Head of caudate nucleus (tissue), 42 donors: Measurements from ENCODE around the gene RAD51.

Experiments used
- DNase-seq, 42 donors: peaks; one replicate each; pipeline versions ENCODE4 v3.0.0 to v3.0.0-alpha.2; 2020 to 2021; ENCODE audit warnings: mixed read lengths in 7 of 42
- intact Hi-C: fragments of 100-400 bp; cut with DNase I; formaldehyde crosslinking; loops from one replicate; pipeline ENCODE4 v1.15.0; 2022

RAD51 gene

GRCh38 chr15:40754883-40755811, 60.2 kb downstream of the RAD51 start, which contains the start of gene RMDN3:
RMDN3 (minus strand) TSS chr15:40755254; CDS start chr15:40754783, 471 bp downstream.
- intact Hi-C loops, result loop anchor here (1.0 to 10.0 kb wide), 3 partner anchors 52 to 190 kb away; partner anchors contain the start of genes CCDC32, DNAJC17, RPUSD2 and VPS18
- peak; percentile 67 to 97 (median 93) for DNase-seq

- DNase-seq, result no peak
These were observed 60.8 kb downstream of the RAD51 start for GRCh38 chr15:40755812-40756208.

GRCh38 chr15:40756938-40757337, 62.0 kb downstream of the RAD51 start:
- intact Hi-C loops, result loop anchor here (10.0 kb wide), 2 partner anchors 138 to 192 kb away; partner anchors contain the start of genes CCDC32, RPUSD2 and VPS18
- DNase-seq, result no peak

More at GRCh38 chr15:40755812-40756208, 60.8 kb downstream of the RAD51 start:
- intact Hi-C loops, result loop anchor here (1.0 to 10.0 kb wide), 3 partner anchors 51 to 191 kb away; partner anchors contain the start of genes CCDC32, DNAJC17, RPUSD2 and VPS18

DNA sequence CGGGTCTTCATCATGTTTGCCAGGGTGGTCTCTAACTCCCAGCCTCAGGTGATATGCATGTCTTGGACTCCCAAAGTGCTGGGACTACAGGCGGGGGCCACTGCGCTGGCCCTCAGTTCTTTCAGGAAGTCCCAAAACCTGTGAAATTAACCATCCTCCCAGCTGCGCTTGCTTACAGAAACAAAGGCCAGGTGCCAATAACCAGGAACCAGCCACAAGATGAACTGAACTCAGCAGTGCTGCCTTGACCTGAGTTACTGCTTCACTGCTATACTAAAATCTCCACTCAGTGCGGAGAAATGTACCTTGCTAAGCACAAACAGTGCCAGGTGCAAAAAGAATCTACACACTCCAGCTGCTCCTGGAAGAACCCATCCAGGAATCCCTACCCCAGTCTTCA, 65.0 kb downstream of the RAD51 start:
- intact Hi-C loops, result loop anchor here (10.0 kb wide), 2 partner anchors 135 to 195 kb away; partner anchors contain the start of genes CCDC32, RPUSD2 and VPS18
- DNase-seq, result no peak

GRCh38 chr15:40762919-40763800, 68.2 kb downstream of the RAD51 start:
- DNase-seq, result peak in 26 of 42 donors; percentile 25 to 72 (median 48)
- intact Hi-C loops, result no loop called here

- peak in 39 of 42 donors; percentile 24 to 80 (median 59) for DNase-seq
- intact Hi-C loops, result no loop called here
These were observed 69.0 kb downstream of the RAD51 start, which contains the start of gene GCHFR for GRCh38 chr15:40763801-40764628. GCHFR (plus strand) TSS chr15:40764068; CDS start chr15:40764181, 113 bp downstream.

- DNase-seq, result no peak
- intact Hi-C loops, result no loop called here
These were observed 69.7 kb downstream of the RAD51 start for GRCh38 chr15:40764629-40765103.

- DNase-seq, result peak in 1 of 42 donors; percentile 12
- intact Hi-C loops, result no loop called here
These were observed 71.3 kb downstream of the RAD51 start for GRCh38 chr15:40766194-40766815.

DNA sequence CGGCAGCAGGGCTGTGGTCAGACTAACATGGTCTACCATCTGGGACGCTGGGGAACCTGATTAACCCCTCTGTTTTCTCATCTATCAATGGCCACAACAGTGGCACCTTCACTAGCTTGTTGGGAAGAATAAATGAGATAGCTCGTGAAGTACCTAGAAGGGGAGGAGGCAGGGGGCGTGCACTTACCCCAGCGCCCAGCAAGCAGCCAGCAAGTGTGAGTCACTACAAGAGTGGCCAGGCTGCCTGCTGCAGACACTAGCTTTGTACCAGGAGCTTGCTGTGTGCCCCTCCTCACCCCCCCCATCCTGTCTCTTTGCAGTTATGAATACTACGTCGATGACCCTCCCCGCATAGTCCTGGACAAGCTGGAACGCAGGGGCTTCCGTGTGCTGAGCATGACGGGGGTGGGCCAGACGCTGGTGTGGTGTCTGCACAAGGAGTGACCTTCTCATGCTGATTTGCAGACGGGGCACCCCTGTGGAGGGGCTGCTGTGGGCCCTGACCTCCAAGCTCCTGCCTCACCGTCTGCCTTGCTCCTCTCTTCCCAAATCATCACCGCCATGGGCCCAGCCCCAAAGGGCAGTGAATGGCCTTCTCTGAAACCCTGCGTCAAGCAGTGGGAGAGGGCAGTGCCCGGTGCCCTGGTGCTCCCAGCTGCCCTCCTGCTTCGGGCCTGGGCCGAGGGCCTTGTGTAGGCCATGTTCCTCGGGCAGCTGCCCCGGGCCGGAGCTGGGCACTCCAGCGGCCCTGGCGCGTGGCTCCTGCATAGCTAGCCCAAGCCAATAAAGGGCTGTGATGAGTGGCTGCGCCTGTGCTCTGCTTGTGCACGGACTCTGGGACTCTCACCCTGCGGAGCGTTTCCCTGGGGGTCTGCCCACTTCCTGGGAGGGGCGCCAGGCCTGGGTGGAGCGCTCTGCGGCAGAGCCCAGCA, 72.2 kb downstream of the RAD51 start:
- no peak for DNase-seq
- intact Hi-C loops, result no loop called here

DNA sequence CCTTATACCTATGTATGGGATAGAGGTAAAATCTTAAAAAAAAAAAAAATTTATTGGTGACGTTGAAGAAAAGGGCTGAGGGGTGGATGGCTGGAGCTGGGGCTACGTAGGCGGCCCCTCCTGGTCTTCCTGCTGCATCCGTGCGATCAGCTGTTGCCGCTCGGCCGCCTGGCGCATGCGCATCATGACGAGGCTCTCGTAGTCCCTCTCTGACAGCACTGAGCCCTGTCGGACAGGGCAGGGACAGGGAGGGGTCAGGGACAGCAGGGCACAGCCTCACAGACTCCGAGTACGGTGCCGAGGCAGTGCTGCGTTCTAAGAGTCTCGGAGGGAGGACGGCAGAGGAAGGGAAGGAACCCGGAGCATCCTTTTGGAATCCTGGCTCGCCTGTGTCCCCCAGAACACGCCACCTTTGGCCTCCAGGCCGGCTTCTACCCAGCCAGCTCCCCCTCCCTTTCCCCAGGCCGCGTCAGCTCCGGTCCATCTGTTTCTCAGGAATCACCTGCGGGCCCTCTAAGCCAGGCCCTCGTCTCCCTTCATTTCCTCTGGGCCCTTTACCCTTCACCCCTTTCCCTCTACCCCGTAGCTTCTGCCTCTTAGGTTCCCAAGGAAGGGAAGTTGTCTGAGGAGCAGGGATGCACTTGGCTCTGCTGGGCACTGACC, 73.0 kb downstream of the RAD51 start:
- intact Hi-C loops, result no loop called here
- no peak for DNase-seq

GRCh38 chr15:40768521-40769273, 73.7 kb downstream of the RAD51 start:
- intact Hi-C loops, result no loop called here
- DNase-seq, result no peak

DNA sequence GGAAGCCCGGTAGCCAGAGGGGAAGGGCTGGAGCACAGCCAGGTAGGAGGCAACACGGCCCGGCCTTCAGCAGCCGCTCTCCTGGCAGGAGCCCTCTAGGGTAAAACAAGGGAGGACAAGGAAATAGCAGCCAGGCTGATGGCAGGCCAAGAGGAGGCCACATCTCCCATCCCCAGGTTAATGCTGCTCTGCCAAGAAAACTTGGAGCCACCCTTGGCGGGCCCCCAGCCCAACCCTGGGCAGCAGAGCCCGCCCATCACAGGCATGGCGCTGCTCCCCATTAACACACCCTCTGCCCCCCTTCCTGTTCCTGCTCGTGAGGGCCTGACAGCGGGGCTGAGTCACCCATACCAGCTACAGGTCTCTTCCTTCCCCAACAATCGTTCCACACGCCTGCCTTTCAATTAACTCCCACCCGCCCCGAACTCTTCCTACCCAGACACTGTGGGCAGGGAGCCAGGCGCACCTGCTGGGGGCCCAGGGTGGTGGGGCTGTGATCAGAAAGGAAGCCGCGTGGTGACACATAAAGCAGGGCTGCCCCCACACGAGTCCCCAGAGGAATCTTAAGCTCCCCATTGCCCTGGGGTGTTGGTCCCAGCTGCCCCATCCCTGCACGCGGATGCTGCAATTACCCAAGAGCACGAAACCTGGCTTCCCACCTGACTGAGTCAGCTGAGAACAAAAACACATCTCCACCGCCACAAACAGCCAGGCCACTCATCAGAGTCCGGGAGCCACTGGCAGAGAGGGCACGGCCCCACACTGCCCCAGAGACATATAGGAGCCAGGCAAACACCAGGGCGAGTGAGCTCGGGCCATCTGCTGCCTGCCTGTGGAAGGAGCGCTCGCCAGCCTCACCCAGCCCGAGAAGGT, 74.5 kb downstream of the RAD51 start, which contains the start of gene C15orf62:
C15orf62 (plus strand) TSS at position 707 of the 873 bp plus-strand sequence. CDS start 516 bp downstream, outside the sequence.
- intact Hi-C loops, result no loop called here
- peak in 41 of 42 donors; percentile 40 to 92 (median 73) for DNase-seq

DNA sequence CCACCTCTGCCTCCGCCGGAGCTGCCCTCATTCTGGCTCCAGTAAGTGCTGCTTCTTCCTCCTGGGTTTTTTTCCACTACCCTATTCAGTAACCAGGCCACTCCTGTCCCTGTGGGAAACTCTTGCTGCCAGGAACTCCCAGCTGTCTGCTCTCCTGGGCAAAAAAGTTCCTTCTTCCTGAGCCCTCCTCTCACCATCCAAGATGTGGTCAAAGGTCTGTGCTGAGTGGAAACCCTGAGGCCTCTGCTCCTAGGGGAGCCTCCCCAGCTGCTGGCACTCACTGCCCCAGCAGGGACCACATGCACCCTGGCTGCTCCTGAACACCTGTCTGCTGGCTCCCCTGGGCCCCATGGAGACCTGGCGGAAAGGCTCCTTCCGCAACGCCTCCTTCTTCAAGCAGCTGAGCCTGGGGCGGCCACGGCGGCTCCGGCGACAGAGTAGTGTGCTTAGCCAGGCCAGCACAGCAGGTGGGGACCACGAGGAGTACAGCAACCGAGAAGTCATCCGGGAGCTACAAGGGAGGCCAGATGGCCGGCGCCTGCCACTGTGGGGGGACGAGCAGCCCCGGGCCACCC, 75.3 kb downstream of the RAD51 start:
- DNase-seq, result no peak
- intact Hi-C loops, result no loop called here

- intact Hi-C loops, result no loop called here
These were observed 76.3 kb downstream of the RAD51 start for GRCh38 chr15:40771242-40771641.

More at GRCh38 chr15:40771242-40771641, 76.3 kb downstream of the RAD51 start:
- peak in 1 of 42 donors; percentile 6 for DNase-seq
